Colonic mucosa (tissue), 4 donors: ENCODE measurements around the gene ZNF668. TPM values are rescaled to one million over a fixed set of nuclear protein-coding genes. Genes with fewer than 3 reads are reported as not detected.
A peak's percentile ranks its signal among the peaks of the same experiment; 100 is the strongest.

ENCODE experiments used
- DNase-seq: peaks from one replicate; pipeline ENCODE4 v3.0.0-alpha.2; 2020
- H3K27ac ChIP-seq: fragments of 200-600 bp; one replicate; pipeline ENCODE4 v1.8.0; 2021
- H3K27me3 ChIP-seq: fragments of 200-600 bp; one replicate; pipeline ENCODE4 v1.8.0; 2021
- H3K36me3 ChIP-seq: fragments of 200-600 bp; one replicate; pipeline ENCODE4 v1.8.0; 2021
- H3K4me1 ChIP-seq: fragments of 200-600 bp; one replicate; pipeline ENCODE4 v1.8.0; 2021; ENCODE audit warnings: mild to moderate bottlenecking
- H3K4me3 ChIP-seq: fragments of 200-600 bp; one replicate; pipeline ENCODE4 v1.8.0; 2021
- H3K9ac ChIP-seq, 2 donors: one replicate each; pipeline ENCODE4 v1.7.0; 2013; ENCODE audit warnings: control low read depth in 2 of 2, low read depth in 2 of 2, low read length in 2 of 2
- H3K9me3 ChIP-seq: fragments of 200-600 bp; one replicate; pipeline ENCODE4 v1.8.0; 2021
- intact Hi-C: fragments of 100-400 bp; cut with DNase I; formaldehyde crosslinking; loops from one replicate; pipeline ENCODE4 v1.14.1; 2022
- total RNA-seq, 2 donors: library from RNA; stranded (reverse); fragmentation: NEBNext Ultra II Directional in 1 of 2; extraction: Animal tissue kit (Norgen Biotek cat#: 25700) in 1 of 2; gene quantifications; one replicate each; pipeline ENCODE4 v1.2.1, GENCODE V29; 2021
- TF ChIP-seq, protein P1 (sequence below): fragments of 200-600 bp; IDR thresholded peaks from one replicate; pipeline ENCODE4 v1.8.0; 2022; ENCODE audit warnings: antibody characterized with exemption, mild to moderate bottlenecking
- donor health status: healthy.
- donor health status: DM: no; HTN: no; CAD: no.
- donor health status: DM: no; HTN: no; CAD: no.

The ZNF668 gene
- total RNA-seq, 2 donors from 2014 or later, result 7.8 to 12.8 TPM

DNA sequence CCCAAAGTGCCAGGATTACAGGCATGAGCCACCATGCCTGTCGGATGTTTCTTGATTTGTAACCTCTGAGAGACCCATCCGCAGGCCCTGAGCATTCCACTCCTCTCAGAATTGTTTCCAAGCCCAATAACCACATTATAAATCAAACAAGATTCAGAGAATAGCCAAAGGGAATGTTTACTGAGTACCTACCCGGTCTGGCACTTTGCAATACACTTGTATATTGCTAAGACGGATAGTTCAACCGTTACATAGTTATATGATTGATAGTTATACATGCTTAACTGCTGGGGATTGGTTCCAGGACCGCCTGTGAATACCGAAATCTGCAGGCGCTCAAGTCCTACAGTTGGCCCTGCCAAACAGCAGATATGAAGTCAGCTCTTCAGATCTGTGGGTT is 40.4 kb upstream of the ZNF668 start:
- no peak overlapping the region for H3K4me3 ChIP-seq
- TF ChIP-seq, protein P1, sequence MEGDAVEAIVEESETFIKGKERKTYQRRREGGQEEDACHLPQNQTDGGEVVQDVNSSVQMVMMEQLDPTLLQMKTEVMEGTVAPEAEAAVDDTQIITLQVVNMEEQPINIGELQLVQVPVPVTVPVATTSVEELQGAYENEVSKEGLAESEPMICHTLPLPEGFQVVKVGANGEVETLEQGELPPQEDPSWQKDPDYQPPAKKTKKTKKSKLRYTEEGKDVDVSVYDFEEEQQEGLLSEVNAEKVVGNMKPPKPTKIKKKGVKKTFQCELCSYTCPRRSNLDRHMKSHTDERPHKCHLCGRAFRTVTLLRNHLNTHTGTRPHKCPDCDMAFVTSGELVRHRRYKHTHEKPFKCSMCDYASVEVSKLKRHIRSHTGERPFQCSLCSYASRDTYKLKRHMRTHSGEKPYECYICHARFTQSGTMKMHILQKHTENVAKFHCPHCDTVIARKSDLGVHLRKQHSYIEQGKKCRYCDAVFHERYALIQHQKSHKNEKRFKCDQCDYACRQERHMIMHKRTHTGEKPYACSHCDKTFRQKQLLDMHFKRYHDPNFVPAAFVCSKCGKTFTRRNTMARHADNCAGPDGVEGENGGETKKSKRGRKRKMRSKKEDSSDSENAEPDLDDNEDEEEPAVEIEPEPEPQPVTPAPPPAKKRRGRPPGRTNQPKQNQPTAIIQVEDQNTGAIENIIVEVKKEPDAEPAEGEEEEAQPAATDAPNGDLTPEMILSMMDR, result no peak
- intact Hi-C loops, result no loop called here
- H3K27me3 ChIP-seq, result no peaks in the 10 kb centered on the region
- H3K9ac ChIP-seq, result peak overlapping the region in 1 of 2 donors; percentile 34
- no peaks in the 10 kb centered on the region for H3K36me3 ChIP-seq
- peak overlapping the region; percentile 71 for H3K27ac ChIP-seq
- H3K9me3 ChIP-seq, result no peaks in the 10 kb centered on the region
- no peak for DNase-seq
- peaks cover 3% of the 10 kb centered on the region for H3K4me1 ChIP-seq

- H3K27me3 ChIP-seq, result no peaks in the 10 kb centered on the region
- TF ChIP-seq, protein P1, result no peak
- H3K9me3 ChIP-seq, result no peaks in the 10 kb centered on the region
- H3K9ac ChIP-seq, result peak overlapping the region; percentile 5 to 55
- intact Hi-C loops, result no loop called here
- peak overlapping the region; percentile 71 for H3K27ac ChIP-seq
- no peak for DNase-seq
- H3K4me3 ChIP-seq, result no peak overlapping the region
- no peaks in the 10 kb centered on the region for H3K36me3 ChIP-seq
- H3K4me1 ChIP-seq, result peaks cover 8% of the 10 kb centered on the region
Observed at GRCh38 chr16:31113121-31114120, 39.4 kb upstream of the ZNF668 start.

GRCh38 chr16:31112711-31113110 is 38.7 kb upstream of the ZNF668 start:
- Histone ChIP-seq H3K27ac (no peak overlapping the region), H3K36me3 (no peaks in the 10 kb centered on the region), H3K9me3 (no peaks in the 10 kb centered on the region), H3K9ac (no peak overlapping the region), H3K4me3 (no peak overlapping the region), H3K27me3 (no peaks in the 10 kb centered on the region), H3K4me1 (peaks cover 5% of the 10 kb centered on the region)
- no peak for DNase-seq
- TF ChIP-seq, protein P1, result no peak
- intact Hi-C loops, result no loop called here

DNA sequence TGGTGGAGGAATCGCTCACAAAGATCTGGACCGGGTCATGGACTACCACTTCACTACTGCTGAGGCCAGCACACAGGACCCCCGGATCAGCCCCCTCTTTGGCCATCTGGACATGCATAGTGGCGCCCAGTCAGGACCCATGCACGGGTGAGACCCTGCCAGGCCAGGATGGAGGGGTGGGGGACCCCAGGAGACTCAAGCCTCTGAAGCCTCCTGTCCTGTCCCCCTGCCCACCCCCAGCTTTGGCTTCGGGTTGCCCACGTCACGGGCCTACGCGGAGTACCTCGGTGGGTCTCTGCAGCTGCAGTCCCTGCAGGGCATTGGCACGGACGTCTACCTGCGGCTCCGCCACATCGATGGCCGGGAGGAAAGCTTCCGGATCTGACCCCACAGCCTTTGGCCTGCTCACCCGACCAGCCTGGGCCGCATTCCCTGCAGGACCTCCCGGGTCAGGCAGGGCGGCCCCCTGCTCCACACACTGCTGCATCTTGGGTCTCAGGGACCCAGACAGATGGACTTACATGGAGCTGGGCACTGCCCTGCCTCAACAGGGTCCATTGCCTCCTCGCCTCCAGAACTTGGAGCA is 37.9 kb upstream of the ZNF668 start:
- H3K9ac ChIP-seq, result no peak overlapping the region
- no peak for DNase-seq
- H3K4me3 ChIP-seq, result no peak overlapping the region
- H3K9me3 ChIP-seq, result no peaks in the 10 kb centered on the region
- H3K4me1 ChIP-seq, result peaks cover 5% of the 10 kb centered on the region
- H3K27ac ChIP-seq, result no peak overlapping the region
- intact Hi-C loops, result no loop called here
- TF ChIP-seq, protein P1, result no peak
- H3K36me3 ChIP-seq, result no peaks in the 10 kb centered on the region
- no peaks in the 10 kb centered on the region for H3K27me3 ChIP-seq

DNA sequence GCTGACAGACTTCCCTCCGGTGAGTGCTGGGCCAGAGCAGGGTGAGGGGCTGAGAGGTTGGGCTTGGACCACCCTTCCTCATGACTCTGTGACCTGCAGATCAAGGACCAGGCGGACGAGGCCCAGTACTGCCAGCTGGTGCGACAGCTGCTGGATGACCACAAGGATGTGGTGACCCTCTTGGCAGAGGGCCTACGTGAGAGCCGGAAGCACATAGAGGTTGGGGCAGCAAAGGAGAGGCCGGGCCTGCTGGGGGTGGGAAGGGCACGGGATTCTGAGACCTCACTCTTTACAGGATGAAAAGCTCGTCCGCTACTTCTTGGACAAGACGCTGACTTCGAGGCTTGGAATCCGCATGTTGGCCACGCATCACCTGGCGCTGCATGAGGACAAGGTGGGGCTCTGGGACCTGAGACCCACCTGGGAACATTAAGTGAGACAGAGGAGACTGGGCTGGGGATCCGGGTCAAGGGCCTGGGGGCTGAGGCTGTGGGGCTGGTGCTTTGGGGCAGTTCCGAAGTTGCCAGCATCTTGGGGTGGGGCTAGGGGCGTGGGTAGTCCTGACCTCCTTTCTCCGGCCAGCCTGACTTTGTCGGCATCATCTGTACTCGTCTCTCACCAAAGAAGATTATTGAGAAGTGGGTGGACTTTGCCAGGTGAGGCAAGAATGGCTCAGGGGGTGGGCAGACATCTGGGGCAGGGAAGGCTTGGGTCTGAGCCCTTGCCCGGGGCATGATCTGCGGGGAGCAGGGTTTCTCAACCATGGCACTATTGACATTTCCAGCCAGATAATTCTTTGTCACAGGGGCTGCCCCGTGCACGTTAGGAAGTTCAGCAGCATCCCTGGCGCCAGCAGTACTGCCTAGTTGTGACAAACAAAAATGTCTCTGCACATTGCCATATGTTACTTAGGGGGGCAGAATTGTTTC is 36.3 kb upstream of the ZNF668 start:
- Histone ChIP-seq H3K9me3 (no peaks in the 10 kb centered on the region), H3K4me1 (peaks cover 9% of the 10 kb centered on the region), H3K27ac (no peak overlapping the region), H3K36me3 (no peaks in the 10 kb centered on the region), H3K27me3 (no peaks in the 10 kb centered on the region), H3K9ac (no peak overlapping the region), H3K4me3 (no peak overlapping the region)
- TF ChIP-seq, protein P1, result no peak
- intact Hi-C loops, result no loop called here
- no peak for DNase-seq
